HL-60/S4 (cell line): ENCODE measurements around the gene USP31.
"Not testable (repeated sequence)": the region's sequence is repeated elsewhere in the genome, so short reads cannot be mapped to it uniquely, and the experiment has no call there.

Source experiments
- in situ Hi-C: fragments of 300-500 bp; cut with MboI; formaldehyde crosslinking; loops from 2 replicates; pipeline ENCODE4 v1.14.3; 2022; ENCODE audit warnings: low sequenced_read_pairs

USP31 gene

DNA sequence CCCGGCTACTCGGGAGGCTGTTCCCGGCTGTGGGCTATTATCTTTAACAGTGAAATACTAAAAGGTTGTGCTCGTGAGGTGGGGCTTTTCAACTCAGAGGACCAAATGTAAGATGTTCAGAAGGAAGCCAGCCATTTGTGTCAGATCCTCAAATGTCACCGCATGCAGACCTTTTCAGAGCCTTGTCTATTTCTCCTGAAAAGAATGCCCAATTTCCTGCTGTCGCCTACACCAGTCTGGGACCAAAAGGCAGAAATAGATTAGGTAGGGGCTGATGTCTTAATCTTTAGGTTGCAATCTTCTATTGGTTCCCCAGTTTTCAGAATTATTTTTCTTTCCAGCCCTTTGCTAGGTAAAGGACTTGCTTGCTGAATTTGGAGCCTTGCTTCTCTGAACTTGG, 8.9 kb upstream of the USP31 start:
- in situ Hi-C loops, result no loop called here

DNA sequence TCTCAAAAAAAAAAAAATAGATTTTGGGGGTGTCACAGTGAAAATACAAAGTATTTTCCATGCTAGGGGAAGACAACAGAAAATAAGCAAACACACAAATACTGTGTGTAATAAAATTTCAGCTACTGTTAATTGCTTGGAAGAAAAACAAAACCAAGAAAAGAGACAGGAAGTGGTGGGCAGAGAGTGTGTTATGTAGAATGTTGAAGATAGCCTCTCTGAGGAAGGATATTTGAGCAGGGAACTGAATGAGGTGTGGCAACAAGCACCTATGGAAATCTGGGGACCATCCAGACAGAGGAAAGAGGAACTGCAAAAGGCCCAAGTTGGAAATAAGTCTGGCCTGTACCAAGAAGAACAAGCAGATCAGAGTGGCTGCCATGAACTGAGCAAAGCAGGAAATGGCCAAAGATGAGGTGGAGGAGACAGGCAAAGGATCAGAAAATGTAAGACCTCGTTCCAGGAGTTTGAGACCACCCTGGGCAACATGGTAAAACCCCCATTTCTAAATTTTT, 7.8 kb upstream of the USP31 start:
- in situ Hi-C loops, result no loop called here

DNA sequence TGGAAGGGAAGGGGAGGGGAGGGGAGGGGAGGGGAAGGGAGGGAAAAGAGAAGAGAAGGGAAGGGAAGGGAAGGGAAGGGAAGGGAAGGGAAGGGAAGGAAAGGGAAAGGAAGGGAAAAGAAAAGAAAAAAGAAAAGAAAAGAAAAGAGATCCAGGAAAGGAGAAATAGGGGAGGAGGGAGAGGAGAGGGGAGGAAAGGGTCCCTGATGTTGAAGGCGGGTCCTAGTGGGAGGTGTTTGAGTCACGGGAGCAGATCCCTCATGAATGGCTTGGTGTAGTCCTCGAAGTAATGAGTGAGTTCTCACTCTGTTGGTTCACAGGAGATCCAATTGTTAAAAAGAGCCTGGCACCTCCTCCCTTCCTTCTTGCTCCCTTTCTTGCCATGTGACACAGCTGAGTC, 6.9 kb upstream of the USP31 start:
- in situ Hi-C loops, result no loop called here

DNA sequence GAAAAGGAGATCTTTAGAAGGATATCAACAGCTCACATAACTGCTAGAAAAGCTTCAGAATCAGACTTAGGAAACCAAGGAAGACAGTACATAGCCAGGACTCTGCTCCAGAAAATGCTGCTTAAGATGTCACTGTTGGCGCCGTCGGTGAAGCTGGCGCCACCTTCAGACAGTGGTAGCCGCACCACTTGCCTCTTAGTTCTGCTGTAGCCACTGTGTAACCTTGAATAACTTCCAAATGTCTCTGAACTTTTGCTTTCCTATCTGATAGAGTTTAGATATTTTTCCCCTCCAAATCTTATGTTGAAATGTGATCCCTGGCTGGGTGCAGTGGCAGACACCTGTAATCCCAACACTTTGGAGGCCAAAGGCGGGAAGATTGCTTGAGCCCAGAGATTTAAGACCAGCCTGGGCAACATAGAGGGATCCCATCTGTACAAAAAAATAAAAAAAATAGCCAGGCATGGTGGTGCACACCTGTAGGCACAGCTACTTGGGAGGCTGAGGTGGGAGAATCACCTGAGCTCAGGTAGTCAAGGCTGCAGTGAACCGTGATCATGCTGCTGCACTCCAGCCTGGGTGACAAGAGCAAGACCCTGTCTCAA, 6.3 kb upstream of the USP31 start:
- in situ Hi-C loops, result no loop called here

DNA sequence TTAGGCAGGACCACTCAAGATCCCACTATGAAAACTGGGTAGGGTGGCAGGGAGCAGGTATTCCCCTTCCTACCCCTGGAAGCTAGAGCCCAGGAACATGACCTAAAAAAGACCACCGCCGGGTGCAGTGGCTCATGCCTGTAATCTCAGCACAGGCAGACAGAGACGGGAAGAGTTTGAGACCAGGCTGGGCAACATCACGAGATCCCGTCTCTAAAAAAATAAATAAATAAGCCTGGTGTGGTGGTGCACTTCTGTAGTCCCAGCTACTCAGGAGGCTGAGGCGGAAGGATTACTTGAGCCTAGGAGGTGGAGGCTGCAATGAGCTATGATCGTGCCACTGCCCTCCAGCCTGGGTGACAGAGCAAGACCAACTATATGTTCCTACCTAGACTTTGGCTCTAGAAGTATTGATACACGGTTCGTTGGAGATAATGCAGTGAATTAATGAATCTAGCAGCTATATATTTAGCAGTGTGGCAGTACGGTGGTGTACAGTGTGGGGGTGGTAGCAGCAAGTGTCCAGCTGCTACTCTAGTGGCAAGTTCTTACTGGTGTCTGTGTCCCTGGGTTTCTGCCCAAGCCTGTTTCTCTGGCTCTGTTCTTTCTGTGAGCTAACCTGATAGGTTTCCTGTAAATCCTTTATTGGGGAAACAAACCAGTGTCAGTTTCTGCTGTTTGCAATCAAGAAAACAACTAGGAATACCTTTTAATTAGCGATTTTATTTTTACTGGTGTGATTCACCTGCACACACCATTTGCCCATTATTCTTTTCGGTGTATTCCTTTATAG, 3.3 kb upstream of the USP31 start:
- in situ Hi-C loops, result no loop called here

DNA sequence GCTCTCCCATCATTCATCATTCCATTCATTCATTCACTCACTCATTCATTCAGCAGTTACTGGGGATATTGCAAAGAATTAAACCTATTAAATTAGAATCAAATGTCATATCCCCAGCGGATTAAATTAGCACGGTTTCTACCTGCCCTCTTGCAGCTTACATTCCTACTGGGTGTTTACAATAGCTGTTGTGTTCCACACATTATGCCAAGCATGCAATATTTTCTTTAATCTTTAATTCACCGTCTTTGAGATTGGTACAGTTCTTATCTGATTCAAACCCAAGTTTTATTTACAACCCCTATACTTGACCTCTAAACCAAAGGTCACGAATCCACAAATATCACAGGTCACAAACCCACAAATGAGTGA, 727 bp upstream of the USP31 start:
- in situ Hi-C loops, result no loop called here

DNA sequence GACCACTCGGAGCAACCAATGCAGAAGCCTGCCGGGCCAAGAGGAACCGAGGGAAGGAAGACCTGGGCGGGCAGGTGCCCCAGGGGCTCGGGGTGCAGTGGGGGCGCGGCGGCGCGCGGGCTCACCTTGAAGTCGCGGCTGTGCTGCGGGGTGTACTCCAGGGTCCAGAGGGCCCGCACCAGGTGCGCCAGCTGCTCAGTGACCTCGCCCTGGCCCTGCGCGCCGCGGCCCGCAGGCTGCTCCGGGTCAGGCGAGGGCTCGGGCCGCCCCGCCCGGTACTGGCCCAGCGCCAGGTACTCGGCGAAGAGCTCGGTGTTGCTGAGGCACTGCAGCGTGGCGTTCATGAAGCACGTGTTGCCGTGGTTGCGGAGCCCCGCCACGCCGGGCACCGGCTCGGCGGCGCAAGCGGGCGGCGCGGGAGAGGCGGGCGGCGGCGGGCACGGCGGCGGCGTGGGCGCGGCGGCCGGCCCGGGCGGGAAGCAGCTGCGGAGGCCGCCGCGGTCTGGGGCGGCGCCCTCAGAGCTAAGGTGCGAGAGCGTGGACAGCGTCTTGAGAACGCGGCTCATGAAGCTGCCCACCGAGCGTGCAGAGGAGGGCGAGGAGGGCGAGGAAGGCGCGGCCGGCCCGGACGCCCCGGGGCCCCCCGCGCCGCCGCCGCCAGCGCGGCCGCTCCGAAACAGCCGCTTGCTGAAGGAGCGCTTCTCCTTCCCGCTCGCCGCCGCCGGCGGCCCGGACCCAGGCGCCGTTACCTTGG, 562 bp downstream of the USP31 start:
- in situ Hi-C loops, result no loop called here

DNA sequence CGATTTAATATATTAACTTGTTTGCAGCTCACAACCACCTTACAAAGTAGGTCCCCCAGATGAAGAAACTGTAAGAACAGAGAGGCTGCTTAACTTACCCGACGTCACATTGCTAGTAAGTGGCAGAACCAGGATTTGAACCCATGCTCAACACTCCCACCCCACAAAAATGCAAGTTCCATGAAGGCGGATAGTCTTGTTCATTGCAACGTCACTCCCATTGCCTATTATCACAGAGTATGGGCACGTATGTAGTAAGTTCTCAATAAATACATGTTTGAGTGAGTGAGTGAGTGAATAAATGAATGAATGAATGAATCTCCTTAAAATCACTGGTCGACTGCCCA, 1.1 kb downstream of the USP31 start:
- in situ Hi-C loops, result no loop called here

DNA sequence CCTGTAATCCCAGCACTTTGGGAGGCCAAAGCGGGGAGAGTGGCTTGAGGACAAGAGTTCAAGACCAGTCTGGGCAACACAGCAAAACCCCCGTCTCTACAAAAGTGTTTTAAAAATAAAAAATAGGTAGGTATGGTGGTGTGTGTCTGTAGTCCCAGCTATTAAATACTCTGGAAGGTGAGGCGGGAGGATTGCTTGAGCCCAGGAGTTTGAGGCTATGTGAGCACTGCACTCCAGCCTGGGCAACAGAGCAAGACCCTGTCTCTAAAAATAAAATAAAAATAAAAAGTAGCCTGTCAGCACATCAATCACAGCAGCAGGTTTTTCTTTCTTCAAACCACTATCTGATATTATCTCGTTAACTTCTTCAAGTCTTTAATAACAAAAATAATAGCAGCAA, 1.6 kb downstream of the USP31 start:
- in situ Hi-C loops, result no loop called here

DNA sequence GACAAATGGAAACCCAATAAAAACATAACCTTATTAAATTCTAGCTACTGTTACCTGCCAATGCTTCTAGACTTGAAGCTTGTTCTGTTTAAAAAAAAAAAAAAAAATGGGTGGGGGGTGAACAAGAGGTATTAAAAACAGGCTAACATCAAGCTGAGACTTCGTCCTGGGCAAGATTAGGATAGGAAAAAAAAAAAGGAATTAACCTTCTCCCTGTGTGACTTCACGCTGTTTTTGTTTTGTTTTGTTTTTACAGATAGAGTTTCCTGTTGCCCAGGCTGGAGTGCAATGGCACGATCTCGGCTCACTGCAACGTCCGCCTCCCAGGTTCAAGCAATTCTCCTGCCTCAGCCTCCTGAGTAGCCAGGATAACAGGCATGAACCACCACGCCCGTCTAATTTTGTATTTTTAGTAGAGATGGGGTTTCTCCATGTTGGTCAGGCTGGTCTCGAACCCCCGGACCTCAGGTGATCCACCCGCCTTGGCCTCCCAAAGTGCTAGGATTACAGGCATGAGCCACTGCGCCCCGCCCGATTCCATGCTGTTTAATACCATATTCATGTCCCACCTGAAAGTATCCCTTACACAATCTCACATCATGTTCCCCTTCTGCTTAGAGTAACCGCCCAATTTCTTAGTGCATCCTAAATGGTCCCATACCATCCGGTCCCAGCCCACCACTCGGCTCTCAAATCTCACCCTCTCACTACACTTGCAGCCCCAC, 2.2 kb downstream of the USP31 start:
- in situ Hi-C loops, result no loop called here

DNA sequence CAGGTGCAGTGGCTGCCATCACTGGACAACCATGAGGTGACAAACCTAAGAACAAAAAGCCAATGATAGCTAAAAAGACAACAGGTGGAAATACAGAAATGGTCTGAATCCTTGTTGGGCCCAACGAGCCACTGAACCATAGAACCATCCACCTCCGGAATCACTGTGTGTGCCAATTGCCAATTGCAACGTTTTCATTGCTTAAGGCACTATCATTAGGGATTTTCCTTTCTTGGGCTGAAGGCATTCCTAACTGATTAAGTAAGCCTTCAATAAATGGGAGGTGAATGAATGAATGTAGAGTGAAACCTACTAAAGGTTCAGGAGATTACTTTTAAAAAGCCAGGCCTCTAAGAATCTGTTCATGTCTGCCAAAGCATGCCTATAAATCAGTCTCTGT, 3.6 kb downstream of the USP31 start:
- in situ Hi-C loops, result no loop called here

DNA sequence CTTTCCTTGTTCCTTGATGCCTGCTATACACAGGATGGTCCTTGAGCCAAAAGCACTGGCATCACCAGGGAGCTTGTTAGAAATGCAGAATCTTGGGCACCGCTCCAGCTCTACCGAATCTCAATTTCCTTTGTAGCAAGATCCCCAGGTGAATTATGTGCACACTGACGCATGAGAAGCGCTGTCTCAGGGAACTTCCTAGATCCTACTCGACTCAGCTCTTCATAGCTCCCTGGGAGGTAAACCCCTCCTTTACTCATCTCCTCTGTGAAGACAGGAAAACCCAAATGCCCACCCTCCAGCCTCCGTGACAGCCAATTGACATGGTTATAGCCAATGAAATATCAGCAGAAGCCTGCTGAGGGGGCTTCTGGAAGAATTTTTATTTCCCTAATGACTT, 4.1 kb downstream of the USP31 start:
- in situ Hi-C loops, result no loop called here

DNA sequence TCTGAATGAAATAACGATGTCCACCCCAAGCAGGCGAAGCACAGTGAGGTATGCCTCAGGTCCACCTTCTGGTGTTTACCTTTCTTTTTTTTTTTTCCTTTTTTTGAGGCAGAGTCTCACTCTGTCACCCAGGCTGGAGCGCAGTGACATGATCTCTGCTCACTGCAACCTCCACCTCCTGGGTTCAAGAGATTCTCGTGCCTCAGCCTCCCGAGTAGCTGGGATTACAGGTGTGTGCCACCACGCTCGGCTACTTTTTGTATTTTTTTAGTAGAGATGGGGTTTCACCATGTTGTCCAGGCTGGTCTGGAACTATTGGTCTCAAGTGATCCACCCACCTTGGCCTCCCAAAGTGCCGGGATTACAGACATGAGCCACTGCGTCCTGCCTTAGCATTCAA, 4.9 kb downstream of the USP31 start:
- in situ Hi-C loops, result not testable (repeated sequence)

DNA sequence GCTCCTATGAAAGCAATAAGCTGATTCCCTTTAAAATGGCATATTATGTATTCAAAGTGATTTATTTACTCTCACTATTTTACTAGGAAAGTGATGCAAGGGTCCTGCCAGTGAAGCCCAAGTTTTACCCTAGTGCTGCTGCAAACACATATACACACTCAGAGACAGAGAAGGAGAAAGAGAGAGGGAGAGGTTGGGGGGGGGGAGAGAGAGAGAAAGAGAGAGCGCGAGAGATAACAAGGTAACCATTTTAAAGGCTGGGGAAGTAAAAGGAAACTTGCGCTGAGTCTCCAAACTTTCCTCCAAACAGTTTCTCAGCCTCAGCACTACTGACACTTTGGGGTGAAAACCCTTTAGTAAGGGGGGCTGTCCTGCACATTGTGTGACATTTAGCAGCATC, 5.9 kb downstream of the USP31 start:
- in situ Hi-C loops, result no loop called here

DNA sequence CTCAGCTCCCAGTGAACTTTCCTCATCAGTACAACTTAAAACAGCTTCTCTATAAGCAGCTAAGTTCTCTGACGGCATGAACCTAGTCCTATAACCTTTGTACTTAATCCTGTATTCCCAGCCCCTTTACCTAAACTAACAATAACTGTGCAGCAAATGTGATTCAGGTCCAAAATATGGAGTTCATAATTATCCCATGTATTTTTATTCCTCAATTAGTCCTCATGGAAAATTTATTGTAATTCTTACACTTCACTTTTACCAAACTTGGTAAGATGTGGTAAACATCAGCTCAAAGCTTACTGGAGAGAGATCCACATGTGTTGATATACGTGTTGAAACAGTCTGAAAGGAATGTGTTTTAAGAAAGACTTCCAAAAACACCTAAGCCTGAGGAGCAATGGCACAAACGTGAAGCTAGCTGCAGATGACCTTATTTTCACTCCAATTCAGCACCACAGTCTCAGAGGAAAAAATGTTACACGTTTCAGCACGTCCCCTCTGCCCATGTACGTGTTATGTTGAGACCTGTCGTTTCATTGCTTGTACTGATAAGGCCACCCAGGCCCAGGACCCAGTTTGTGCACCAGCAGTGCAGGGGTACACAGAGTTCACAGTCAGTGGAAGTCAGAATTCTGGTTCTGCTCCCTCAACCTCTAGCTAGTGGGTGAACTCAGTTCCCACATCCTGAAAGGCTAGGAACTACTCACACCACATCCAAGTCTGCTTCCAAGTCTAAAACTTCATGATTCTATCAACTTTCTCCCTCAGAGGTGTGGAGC, 7.1 kb downstream of the USP31 start:
- in situ Hi-C loops, result no loop called here

DNA sequence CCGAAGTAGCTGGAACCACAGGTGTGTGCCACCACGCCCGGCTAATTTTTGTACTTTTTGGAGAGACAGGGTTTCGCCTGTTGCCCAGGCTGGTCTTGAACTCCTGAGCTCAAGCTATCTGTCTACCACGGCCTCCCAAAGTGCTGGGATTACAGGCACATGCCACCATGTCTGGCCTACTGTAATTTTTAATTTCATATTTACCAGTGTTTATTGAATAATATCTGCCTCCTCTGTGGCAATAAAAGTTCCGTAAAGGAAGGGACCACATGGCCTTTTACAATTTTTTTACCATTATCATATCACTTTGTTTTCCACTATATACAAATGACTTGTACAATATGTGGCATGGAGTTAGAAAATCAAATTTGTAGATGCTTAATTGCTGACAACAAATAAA, 7.8 kb downstream of the USP31 start:
- in situ Hi-C loops, result no loop called here

DNA sequence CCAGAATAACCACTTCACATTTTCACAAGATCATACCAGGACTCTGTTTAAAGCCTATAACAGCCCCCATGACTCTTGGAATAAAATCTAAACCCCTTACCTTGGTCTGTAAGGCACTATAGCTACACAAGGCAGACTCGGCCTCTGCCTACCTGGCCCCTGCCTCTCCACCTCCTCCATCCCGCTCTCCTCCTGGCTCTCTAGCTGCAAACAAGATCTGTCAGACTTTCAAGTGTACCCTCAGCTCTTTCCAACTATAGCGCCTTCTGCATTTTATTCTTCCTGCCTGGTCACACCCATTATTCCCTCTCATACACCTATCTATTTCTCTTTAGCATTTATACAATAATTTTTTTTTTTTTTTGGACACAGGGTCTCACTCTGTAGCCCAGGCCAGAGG, 8.2 kb downstream of the USP31 start:
- in situ Hi-C loops, result no loop called here

DNA sequence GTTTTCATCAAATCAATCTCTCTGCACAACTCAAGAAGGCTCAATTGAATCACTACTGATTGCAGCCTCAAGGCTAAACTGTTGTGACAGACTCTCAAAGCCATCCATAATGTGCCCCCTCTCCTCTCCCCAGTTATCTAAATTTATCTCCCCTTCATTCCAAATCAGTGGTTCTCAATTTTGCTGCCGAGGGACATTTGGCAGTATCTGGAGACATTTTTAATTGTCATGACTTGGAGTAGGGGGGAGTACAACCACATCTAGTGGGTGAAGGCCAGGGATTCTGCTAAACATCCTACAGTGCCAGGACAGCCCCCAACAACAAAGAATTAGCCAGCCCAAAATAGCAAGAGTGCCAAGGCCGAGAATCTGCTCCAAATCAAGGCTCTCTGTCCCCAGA, 9.1 kb downstream of the USP31 start:
- in situ Hi-C loops, result no loop called here

DNA sequence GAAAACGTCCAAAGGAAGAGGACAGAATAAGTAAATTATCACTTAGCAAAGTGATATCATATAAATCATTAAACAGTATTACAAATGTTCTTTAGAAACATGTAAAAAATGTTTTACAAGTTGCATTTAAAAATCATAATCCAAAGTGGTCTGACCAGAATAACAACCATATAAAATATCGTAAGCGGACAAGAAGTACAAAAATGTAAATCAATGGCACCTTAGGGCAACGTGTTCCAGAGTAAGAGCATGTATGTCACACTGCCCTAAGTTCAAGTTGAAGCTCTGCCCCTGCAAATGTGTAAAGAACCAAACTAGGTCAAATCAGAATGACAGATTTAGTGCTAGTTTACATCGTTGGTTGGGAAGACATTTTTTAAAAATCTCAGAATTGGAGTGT, 11.4 kb downstream of the USP31 start:
- in situ Hi-C loops, result no loop called here

DNA sequence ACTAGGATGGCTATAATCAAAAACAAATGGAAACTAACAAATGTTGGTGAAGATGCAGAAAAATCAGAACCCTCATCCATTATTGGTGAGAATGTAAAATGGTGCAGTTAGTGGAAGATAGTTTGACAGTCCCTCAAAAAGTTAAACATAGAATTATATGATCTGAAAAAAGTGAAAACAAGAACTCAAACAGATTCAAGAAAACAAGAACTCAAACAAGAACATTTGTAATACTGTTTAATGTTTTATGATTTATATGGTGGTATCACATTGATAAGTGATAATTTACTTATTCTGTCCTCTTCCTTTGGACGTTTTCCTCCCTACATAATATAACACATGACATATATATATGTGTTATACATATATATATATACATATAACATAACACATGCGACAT, 12.0 kb downstream of the USP31 start:
- in situ Hi-C loops, result no loop called here

DNA sequence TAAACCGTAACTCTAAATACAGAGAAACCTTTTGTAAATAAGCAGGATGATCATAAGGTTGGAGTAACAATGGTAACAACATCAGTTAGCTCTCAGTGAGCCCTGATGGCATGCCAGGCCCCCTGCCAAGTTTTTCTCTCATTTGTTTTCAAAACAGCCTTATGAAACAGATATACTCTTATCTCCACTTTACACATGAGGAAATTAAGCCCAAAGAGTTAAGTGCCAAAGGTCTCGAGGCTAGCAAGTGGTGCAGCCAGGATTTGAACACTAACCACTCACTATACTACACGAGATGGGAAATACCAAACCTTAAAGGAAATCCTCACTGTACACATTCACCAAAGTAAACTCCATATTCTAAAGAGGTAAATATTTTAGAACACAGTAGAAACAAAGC, 15.0 kb downstream of the USP31 start:
- in situ Hi-C loops, result no loop called here
